Right lung (tissue), 5 donors: ENCODE data around the gene CPT1A. TPM values are rescaled to one million over a fixed set of nuclear protein-coding genes. Genes with fewer than 3 reads are reported as not detected.

Source experiments
- DNase-seq, 2 donors: peaks; one replicate each; pipeline ENCODE4 v3.0.0-alpha.2; 2013
- polyA plus RNA-seq, 5 donors: library from polyadenylated mRNA; unstranded; fragments of 120-200 nt; gene quantifications; one replicate each; pipeline versions ENCODE4 v1.2.1 to v1.2.3, GENCODE V29; 2013; ENCODE audit warnings: inconsistent platforms in 1 of 5, low replicate concordance in 1 of 5; ENCODE audit not compliant: insufficient read length in 5 of 5, insufficient read depth in 1 of 5

Gene CPT1A
- polyA plus RNA-seq, 5 donors = 24.2 to 32.4 (median 27.1) TPM

DNA sequence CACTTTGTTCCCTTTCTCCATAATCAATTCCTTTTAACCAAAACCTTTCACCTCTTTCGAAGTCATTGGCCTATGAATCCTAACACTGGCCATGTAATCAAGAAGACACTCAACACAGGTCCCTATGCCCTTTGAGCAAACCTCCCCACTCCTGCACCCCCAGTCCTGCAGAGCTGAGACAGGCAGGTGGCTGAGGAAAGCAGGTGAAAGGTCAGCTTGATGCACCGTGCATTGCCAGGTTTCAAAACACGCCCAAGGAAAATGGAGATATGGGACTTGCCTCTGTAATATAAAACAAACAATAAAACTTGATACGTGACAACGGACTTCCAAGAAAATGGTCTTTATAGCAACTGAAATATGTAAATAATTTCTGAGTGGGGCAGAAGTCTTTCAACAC is 10.6 kb downstream of the CPT1A start:
- no peak for DNase-seq

GRCh38 chr11:68829581-68829980 is 12.1 kb downstream of the CPT1A start:
- no peak for DNase-seq

DNA sequence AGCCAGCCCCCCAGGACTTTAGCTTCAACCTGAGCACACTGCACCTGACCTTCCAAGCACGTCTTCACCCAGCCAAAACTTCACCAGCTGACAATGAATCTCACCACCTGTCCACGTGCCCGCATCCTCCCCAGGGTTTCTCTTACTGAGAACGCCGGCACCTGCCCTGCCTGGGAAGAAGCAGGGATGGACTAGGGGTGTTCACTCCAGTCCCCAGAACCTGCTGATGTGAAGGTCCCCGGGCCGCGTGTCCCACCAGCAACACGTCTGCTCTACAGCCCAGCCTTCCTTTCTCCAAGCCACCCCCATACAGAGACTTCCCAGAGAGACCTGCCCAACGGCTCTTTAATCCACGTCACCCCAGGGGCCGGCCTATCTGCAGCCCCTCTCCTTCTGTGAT is 12.8 kb downstream of the CPT1A start:
- no peak for DNase-seq

DNA sequence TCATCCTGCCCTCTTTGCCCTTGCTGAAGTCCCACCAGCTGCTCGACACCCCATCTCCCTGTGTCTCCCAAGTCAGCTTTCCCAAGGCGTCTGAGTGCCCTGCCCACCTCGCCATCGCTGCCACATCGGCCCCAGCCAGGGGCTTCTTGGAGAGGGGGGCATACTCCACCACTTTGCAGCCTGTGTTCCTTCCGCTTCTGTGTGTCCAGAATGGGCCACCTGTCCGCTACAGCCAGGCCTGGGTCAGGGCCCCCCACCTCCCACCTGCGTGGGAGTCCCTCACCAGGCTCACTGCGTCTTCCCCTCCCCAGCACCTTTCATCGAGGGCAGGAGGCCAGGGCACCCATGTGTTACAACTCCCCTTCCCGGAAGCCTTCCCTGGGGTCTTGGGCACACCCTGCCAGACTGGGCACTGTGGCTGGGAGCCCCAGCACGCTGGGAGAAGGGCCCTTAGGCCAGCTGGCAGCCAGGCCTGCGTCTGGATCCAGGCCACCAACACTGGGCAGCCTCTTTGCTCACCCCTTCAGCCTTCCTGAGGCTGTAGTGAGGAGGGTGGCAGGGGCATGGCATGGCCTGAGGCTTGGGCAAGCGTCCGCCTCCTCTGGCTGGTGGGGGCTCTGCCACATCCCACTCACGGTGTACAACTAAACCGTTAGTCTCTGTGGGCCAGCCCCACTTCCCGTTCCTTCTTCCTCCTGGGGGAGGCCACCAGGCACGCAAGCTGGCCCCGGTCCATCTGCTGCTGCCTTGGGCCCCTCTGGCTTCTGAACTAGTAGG is 13.4 kb downstream of the CPT1A start:
- DNase-seq = no peak

DNA sequence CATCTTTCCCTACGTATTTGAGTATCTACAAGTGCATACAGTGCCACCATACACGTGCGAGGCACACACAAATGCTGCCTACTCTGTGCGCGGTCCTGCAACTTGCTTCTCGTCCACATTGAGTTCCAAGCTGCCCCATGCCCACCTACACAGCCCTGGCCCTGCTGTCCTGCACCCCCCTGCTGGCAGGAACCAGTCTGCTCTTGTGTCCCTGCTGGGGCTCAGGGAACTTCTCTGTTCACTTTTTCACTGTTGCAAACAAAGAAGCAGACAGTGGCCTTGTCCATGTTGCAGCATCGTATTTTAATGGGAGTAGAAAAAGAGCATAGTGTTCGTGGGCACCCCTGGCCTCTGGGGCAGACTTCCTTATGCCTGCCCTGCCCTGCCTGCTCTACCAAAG is 14.0 kb downstream of the CPT1A start:
- no peak for DNase-seq

DNA sequence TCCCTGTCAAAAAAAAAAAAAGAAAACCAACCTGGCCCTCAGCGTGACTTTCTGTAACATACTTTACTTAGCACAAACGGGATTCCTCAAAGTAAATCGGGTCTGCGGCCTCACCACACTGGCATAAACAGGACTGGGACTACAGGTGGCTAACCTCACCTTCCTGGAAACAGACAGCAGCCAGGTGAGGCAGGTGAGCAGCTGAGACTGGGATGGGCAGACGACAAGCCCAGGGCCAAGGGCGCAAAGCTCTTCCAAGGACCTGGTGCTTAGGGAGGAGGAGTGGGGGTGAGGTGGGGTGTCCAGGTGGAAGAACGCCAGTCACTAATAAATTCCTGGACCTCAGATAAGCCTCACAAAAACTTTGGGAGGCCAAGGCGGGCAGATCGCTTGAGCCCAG is 15.0 kb downstream of the CPT1A start:
- no peak for DNase-seq

- no peak for DNase-seq
Observed at GRCh38 chr11:68825571-68825970, 16.1 kb downstream of the CPT1A start.

- DNase-seq = no peak
Observed at GRCh38 chr11:68822546-68822945, 19.2 kb downstream of the CPT1A start.

DNA sequence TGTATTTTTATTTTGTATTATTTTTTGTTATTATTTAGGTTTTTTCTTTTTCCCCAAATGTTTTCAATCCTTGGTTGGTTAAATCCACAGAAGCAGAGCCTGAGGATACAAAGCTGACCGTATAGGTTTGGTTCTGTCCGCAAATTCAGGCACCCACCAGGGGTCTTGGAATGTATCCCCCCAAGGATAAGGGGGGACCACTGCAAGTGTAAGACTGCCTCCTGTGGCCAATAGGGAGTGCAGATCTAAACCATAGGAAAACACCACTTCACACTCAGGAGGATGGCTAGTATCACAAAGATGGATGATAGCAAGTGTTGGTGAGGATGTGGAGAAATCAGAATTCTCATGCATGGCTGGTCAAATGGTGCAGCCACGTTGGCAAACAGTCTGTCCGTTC is 20.0 kb downstream of the CPT1A start:
- no peak for DNase-seq

GRCh38 chr11:68819362-68819761 is 22.4 kb downstream of the CPT1A start:
- DNase-seq = no peak

- DNase-seq = no peak
Observed at GRCh38 chr11:68818181-68818580, 23.5 kb downstream of the CPT1A start.

GRCh38 chr11:68817554-68817953 is 24.2 kb downstream of the CPT1A start:
- DNase-seq = no peak

DNA sequence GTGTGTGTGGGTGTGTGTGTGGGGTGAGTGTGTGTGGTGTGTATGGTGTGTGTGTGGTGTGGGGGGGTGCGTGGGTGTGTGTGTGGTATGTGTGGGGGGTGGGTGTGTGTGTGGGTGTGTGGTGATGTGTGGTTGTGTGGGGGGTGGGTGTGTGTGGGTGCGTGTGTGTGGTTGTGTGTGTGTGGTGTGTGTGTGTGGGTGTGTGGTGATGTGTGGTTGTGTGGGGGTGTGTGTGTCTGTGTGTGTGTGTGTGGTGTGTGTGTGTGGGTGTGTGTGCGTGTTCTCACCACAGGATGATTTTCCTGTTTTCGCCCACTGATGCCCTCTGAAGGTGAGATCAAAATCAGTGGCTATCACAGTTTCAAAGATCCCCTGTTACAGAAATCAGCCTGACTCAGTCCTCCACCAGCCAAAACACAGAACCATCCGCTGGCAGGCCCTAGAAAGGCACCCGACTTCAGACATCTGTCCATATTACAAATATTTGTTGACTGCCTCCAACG is 24.7 kb downstream of the CPT1A start:
- no peak for DNase-seq

DNA sequence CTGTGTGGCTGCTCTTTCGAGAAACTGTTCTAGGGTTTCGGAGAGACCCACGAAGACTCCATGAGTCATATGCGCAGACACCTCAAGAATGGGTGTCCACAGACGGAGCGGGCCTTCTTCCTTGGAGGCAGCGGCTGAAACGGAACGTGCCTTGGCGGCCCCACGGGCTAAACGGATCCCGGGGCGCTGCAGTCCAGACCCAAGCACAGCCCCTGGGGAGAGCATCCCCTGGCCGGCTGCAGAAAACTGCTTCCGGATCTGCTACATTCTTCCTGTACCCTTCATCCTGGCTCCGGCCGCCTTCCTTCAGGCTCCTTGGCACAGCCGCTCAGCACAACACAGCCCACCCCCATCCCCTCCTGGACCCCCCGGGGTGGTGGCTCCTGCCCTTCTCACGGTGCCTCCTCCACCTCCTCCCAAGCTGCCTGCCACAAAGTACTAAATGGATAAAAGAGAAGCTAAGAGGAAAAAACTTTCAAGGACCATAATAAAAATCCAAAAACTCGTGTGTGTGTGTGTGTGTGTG is 25.4 kb downstream of the CPT1A start:
- no peak for DNase-seq

- no peak for DNase-seq
Observed at GRCh38 chr11:68813773-68814172, 27.9 kb downstream of the CPT1A start.

DNA sequence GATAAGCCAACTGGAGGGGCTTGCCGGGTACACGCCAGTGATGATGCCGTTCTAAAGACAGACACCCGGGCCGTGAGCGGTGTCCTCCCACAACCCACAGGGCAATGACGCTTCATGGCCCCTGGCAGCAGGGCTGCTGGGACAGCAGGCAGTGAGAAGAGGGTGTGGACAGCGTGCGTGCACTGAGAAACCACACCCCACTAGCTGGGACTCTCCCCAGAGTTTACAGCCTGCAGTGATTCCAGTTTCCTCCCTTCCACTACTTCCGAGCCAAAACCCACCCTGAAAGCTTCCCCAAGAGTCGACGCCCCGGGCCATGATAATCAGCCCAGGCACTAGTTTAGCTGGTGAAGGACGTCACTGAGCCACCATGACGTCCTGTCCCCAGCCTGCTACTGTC is 29.2 kb downstream of the CPT1A start:
- DNase-seq = no peak

GRCh38 chr11:68810164-68810563 is 31.6 kb downstream of the CPT1A start:
- no peak for DNase-seq

GRCh38 chr11:68809506-68809905 is 32.2 kb downstream of the CPT1A start:
- no peak for DNase-seq

DNA sequence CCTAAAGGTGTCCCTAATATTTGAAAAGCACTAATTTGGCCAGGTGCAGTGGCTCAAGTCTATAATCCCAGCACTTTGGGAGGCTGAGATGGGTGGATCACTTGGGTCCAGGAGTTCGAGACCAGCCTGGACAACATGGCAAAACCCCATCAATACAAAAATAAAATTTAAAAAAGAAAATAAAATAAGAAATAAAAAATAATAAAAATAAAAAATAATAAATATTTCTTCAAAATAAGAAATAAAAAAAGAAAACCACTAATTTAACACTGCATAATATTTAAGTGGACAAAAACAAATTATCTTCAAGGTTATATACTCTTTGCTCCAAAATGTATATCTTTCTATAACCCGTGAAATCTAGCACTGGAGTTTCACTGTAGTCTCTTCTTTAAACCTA is 32.9 kb downstream of the CPT1A start:
- no peak for DNase-seq

GRCh38 chr11:68806931-68807844 is 34.5 kb downstream of the CPT1A start:
- DNase-seq = no peak

DNA sequence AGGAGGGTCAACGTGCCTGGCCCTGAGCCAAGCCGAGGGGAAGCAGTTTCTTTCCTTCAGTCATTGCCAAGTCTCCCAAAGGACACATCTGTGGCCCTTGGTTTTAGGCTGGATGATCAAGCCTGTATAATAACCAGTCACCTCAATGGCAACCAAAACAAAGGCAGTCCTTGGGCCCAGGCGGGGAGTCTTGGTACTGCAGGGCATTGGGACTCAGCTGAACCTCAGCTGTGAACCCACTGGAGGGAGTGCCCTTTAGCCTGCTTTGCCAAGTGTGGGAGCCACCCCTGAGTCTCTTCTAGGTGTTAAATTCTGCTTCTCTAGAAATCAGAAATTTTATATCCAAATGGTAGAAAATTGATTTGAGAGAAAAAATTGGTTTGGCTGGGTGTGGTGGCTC is 36.9 kb downstream of the CPT1A start:
- DNase-seq = no peak

- no peak for DNase-seq
Observed at GRCh38 chr11:68803766-68804165, 38.0 kb downstream of the CPT1A start.
